ENCODE measurements around the gene FEZ2. TPM values are rescaled to one million over a fixed set of nuclear protein-coding genes. Genes with fewer than 3 reads are reported as not detected.

The FEZ2 gene
- total and polyA plus RNA-seq, 2 of the 13 experiments (the other 11 are each of a cell fraction or from before 2014, with no cell fraction given): 42.5 to 59.1 TPM

DNA sequence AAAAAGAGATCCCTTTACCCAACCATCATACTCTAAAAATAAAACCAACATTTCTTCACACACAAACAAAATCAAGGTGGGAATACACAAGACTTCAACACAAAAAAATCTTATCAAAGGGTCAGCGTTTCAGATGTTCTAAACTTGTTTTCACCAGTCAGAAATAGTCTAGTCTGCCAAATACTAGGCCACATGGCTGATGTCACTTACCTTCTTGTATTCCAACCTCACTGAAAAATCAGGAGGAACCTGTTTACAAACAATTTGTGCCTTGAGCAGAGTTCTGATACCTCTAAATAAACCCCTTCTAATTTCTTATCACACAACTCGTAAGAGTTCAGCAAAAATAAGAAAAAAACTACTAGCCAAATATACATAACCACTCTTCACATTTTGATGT is 20.1 kb downstream of the FEZ2 start:
- H3K79me2 ChIP-seq (ENCODE audit: insufficient read depth, low read length): no peaks in the 10 kb centered on the region
- TF ChIP-seq, protein P1, sequence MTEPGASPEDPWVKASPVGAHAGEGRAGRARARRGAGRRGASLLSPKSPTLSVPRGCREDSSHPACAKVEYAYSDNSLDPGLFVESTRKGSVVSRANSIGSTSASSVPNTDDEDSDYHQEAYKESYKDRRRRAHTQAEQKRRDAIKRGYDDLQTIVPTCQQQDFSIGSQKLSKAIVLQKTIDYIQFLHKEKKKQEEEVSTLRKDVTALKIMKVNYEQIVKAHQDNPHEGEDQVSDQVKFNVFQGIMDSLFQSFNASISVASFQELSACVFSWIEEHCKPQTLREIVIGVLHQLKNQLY (CRISPR knock-in tag; IDR thresholded peaks at IDR 0.05): no peak
- TF ChIP-seq ZNF460 (CRISPR knock-in tag; IDR thresholded peaks at IDR 0.05; ENCODE audit: borderline replicate concordance) (no peak), ZNF781 (CRISPR knock-in tag; IDR thresholded peaks at IDR 0.05; ENCODE audit: borderline replicate concordance, not compliant biosample characterization) (no peak)
- in situ Hi-C loops (cut with HindIII; ENCODE audit: extremely low pct_ligation_motif_present, low pct_unique_long_range_greater_than_20kb): no loop called here

DNA sequence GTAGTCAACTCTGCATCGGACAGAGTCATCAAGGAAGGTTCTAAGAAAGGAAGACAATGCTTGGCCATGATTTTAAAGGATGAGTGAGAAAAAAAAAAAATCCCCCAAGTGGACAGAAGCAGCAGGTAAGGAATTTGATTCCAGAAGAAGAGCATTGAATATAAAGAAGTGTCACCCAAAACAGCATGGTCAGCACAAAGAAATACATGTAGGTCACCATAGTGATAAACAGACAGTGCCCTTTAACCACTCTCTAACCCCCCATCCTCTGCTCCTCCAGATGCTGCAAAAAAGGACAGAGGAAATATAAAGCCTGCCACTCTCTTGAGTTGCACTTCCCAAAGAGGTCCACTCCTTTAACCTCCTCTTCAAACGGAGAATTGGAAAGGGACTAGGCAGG is 23.4 kb downstream of the FEZ2 start:
- no peak overlapping the region for H3K27ac ChIP-seq (ENCODE audit: extremely low read length, insufficient read depth, low read length)
- no peaks in the 10 kb centered on the region for H3K79me2 ChIP-seq (ENCODE audit: insufficient read depth, low read length)
- peaks cover 8 to 56% of the 10 kb centered on the region in 2 experiments for H3K36me3 ChIP-seq (replicated peaks in 1 of 2; ENCODE audit: control insufficient read depth in 1 of 2, insufficient read depth in 2 of 2, low read length in 2 of 2)
- H3K9ac ChIP-seq (ENCODE audit: insufficient read depth, low read depth, low read length): no peak overlapping the region
- intact Hi-C loops (cut with micrococcal nuclease; ENCODE audit: unreplicated experiment) (no loop called here), in situ Hi-C loops (cut with HindIII; ENCODE audit: extremely low pct_ligation_motif_present, low pct_unique_long_range_greater_than_20kb) (no loop called here)
- no peak overlapping the region for H3K4me3 ChIP-seq (replicated peaks in 1 of 3; ENCODE audit: insufficient read depth in 1 of 3, low read depth in 2 of 3, low read length in 3 of 3)
- 97% methylated on average over 2 of the region's 2 CpGs for WGBS (ENCODE audit: low lambda C conversion rate)
- no peaks in the 10 kb centered on the region for H3K9me3 ChIP-seq (ENCODE audit: low read length)
- BruUV-seq (replicated peaks): no TSS peak
- ChIA-PET POLR2A (no interaction called here), CTCF (ENCODE audit: low intra/inter-chr PET ratio, low total read pairs) (no interaction called here)
- peaks cover 10% of the 10 kb centered on the region for H3K4me1 ChIP-seq (ENCODE audit: insufficient read depth, low read length)
- H3K27me3 ChIP-seq (ENCODE audit: control insufficient read depth in 1 of 2, insufficient read depth in 2 of 2, low read length in 2 of 2): no peaks in the 10 kb centered on the region
- no peak for ATAC-seq
- no peak overlapping the region for H2AFZ ChIP-seq (ENCODE audit: low read length)
- no peak for DNase-seq (ENCODE audit: low spot score)
- no peaks in the 10 kb centered on the region for H4K20me1 ChIP-seq (ENCODE audit: insufficient read depth, low read length)
- no peak overlapping the region for H3K4me2 ChIP-seq (ENCODE audit: low read depth, low read length)
- FAIRE-seq: no peak
- TF ChIP-seq KLF16 (CRISPR knock-in tag; IDR thresholded peaks at IDR 0.05) (no peak), RFX1 (IDR thresholded peaks at IDR 0.05) (no peak), ZNF724P (CRISPR knock-in tag; IDR thresholded peaks at IDR 0.05; ENCODE audit: borderline replicate concordance) (no peak), CENPX (CRISPR knock-in tag; IDR thresholded peaks at IDR 0.05) (no peak), RORA (CRISPR knock-in tag; IDR thresholded peaks at IDR 0.05) (no peak), ZNF20 (CRISPR knock-in tag; IDR thresholded peaks at IDR 0.05) (no peak), REPIN1 (CRISPR knock-in tag; IDR thresholded peaks at IDR 0.05; ENCODE audit: borderline replicate concordance, low read depth) (no peak), MAFK (conservative IDR thresholded peaks at IDR 0.05 in 1 of 2, IDR thresholded peaks at IDR 0.05 in 1 of 2; ENCODE audit: low read length in 2 of 2) (peak; percentile 86 to 90)
- TF ChIP-seq, protein P2, sequence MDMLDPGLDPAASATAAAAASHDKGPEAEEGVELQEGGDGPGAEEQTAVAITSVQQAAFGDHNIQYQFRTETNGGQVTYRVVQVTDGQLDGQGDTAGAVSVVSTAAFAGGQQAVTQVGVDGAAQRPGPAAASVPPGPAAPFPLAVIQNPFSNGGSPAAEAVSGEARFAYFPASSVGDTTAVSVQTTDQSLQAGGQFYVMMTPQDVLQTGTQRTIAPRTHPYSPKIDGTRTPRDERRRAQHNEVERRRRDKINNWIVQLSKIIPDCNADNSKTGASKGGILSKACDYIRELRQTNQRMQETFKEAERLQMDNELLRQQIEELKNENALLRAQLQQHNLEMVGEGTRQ (IDR thresholded peaks at IDR 0.05; ENCODE audit: low read depth, low read length): no peak
- TF ChIP-seq, protein P2 (CRISPR knock-in tag; IDR thresholded peaks at IDR 0.05; ENCODE audit: borderline replicate concordance): no peak
- TF ChIP-seq, protein P3, sequence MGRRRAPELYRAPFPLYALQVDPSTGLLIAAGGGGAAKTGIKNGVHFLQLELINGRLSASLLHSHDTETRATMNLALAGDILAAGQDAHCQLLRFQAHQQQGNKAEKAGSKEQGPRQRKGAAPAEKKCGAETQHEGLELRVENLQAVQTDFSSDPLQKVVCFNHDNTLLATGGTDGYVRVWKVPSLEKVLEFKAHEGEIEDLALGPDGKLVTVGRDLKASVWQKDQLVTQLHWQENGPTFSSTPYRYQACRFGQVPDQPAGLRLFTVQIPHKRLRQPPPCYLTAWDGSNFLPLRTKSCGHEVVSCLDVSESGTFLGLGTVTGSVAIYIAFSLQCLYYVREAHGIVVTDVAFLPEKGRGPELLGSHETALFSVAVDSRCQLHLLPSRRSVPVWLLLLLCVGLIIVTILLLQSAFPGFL (CRISPR knock-in tag; IDR thresholded peaks at IDR 0.05): no peak

More for the DNA sequence above, 20.1 kb downstream of the FEZ2 start:
- POLR2A ChIA-PET: interaction anchor here (1.2 kb wide), 1 partner anchor 20 kb away, joined by 3 read pairs; the partner anchor contains the start of gene FEZ2
- BruUV-seq (replicated peaks): no TSS peak
- no peak overlapping the region for H3K9ac ChIP-seq (ENCODE audit: insufficient read depth, low read depth, low read length)
- H3K4me2 ChIP-seq (ENCODE audit: low read depth, low read length): no peak overlapping the region
- CTCF ChIA-PET (ENCODE audit: low intra/inter-chr PET ratio, low total read pairs): no interaction called here
- FAIRE-seq (no peak), ATAC-seq (no peak), DNase-seq (ENCODE audit: low spot score) (no peak)
- H3K4me3 ChIP-seq (replicated peaks in 1 of 3; ENCODE audit: insufficient read depth in 1 of 3, low read depth in 2 of 3, low read length in 3 of 3): no peak overlapping the region
- H3K9me3 ChIP-seq (ENCODE audit: low read length): no peaks in the 10 kb centered on the region
- peaks cover 14 to 71% of the 10 kb centered on the region in 2 experiments for H3K36me3 ChIP-seq (replicated peaks in 1 of 2; ENCODE audit: control insufficient read depth in 1 of 2, insufficient read depth in 2 of 2, low read length in 2 of 2)
- H3K27ac ChIP-seq (ENCODE audit: extremely low read length, insufficient read depth, low read length): no peak overlapping the region
- H2AFZ ChIP-seq (ENCODE audit: low read length): no peak overlapping the region
- 95% methylated on average over 2 of the region's 2 CpGs for WGBS (ENCODE audit: low lambda C conversion rate)
- H3K4me1 ChIP-seq (ENCODE audit: insufficient read depth, low read length): peaks cover 13% of the 10 kb centered on the region
- H3K27me3 ChIP-seq (ENCODE audit: control insufficient read depth in 1 of 2, insufficient read depth in 2 of 2, low read length in 2 of 2): no peaks in the 10 kb centered on the region
- intact Hi-C loops (cut with micrococcal nuclease; ENCODE audit: unreplicated experiment): no loop called here
- H4K20me1 ChIP-seq (ENCODE audit: insufficient read depth, low read length): no peaks in the 10 kb centered on the region
